ENCODE data around the gene ZCCHC18.

ZCCHC18 gene

GRCh38 chrX:104135677-104136076, 23.4 kb downstream of the ZCCHC18 start:
- H3K4me3 ChIP-seq (ENCODE audit: low read length) = no peak overlapping the region
- no peaks in the 10 kb centered on the region for H3K36me3 ChIP-seq (ENCODE audit: insufficient read depth, low read length)
- no peaks in the 10 kb centered on the region for H3K4me1 ChIP-seq (ENCODE audit: insufficient read depth, low read length)
- no peak overlapping the region for H3K9ac ChIP-seq (ENCODE audit: low read depth, low read length)
- no peaks in the 10 kb centered on the region for H3K9me3 ChIP-seq (ENCODE audit: insufficient read depth, low read depth, low read length)
- 86% methylated on average over 1 of the region's 1 CpG for WGBS
- no peak overlapping the region for H3K27ac ChIP-seq (ENCODE audit: low read depth, low read length)
- H3K27me3 ChIP-seq (ENCODE audit: insufficient read depth, low read length) = no peaks in the 10 kb centered on the region

GRCh38 chrX:104136241-104137019, 24.1 kb downstream of the ZCCHC18 start:
- H3K9ac ChIP-seq (ENCODE audit: low read depth, low read length) = no peak overlapping the region
- 22% methylated on average over 8 of the region's 10 CpGs for WGBS

GRCh38 chrX:104137496-104137895, 25.2 kb downstream of the ZCCHC18 start:
- H3K4me1 ChIP-seq (ENCODE audit: insufficient read depth, low read length) = no peaks in the 10 kb centered on the region
- WGBS = 95% methylated on average over 3 of the region's 3 CpGs
- no peaks in the 10 kb centered on the region for H3K36me3 ChIP-seq (ENCODE audit: insufficient read depth, low read length)
- no peaks in the 10 kb centered on the region for H3K9me3 ChIP-seq (ENCODE audit: insufficient read depth, low read depth, low read length)
- no peak overlapping the region for H3K4me3 ChIP-seq (ENCODE audit: low read length)
- no peaks in the 10 kb centered on the region for H3K27me3 ChIP-seq (ENCODE audit: insufficient read depth, low read length)
- H3K27ac ChIP-seq (ENCODE audit: low read depth, low read length) = no peak overlapping the region
- H3K9ac ChIP-seq (ENCODE audit: low read depth, low read length) = no peak overlapping the region

More at GRCh38 chrX:104136241-104137019, 24.1 kb downstream of the ZCCHC18 start:
- Histone ChIP-seq H3K9me3 (ENCODE audit: insufficient read depth, low read depth, low read length) (no peaks in the 10 kb centered on the region), H3K4me3 (ENCODE audit: low read length) (peak overlapping the region; percentile 42; the same call in 1 of the 2 replicates), H3K4me1 (ENCODE audit: insufficient read depth, low read length) (no peaks in the 10 kb centered on the region), H3K27ac (ENCODE audit: low read depth, low read length) (no peak overlapping the region), H3K36me3 (ENCODE audit: insufficient read depth, low read length) (no peaks in the 10 kb centered on the region), H3K27me3 (ENCODE audit: insufficient read depth, low read length) (no peaks in the 10 kb centered on the region)

GRCh38 chrX:104141087-104141760, 28.9 kb downstream of the ZCCHC18 start:
- Histone ChIP-seq H3K9ac (ENCODE audit: low read depth, low read length) (no peak overlapping the region), H3K4me3 (ENCODE audit: low read length) (no peak overlapping the region), H3K9me3 (ENCODE audit: insufficient read depth, low read depth, low read length) (no peaks in the 10 kb centered on the region), H3K27ac (ENCODE audit: low read depth, low read length) (no peak overlapping the region), H3K36me3 (ENCODE audit: insufficient read depth, low read length) (no peaks in the 10 kb centered on the region), H3K4me1 (ENCODE audit: insufficient read depth, low read length) (no peaks in the 10 kb centered on the region), H3K27me3 (ENCODE audit: insufficient read depth, low read length) (no peaks in the 10 kb centered on the region; the same call in 1 of the 2 replicates)
- 90% methylated on average over 8 of the region's 8 CpGs for WGBS

GRCh38 chrX:104151037-104151436, 38.7 kb downstream of the ZCCHC18 start:
- no peaks in the 10 kb centered on the region for H3K36me3 ChIP-seq (ENCODE audit: insufficient read depth, low read length)
- no peak overlapping the region for H3K4me3 ChIP-seq (ENCODE audit: low read length)
- no peaks in the 10 kb centered on the region for H3K27me3 ChIP-seq (ENCODE audit: insufficient read depth, low read length)
- H3K4me1 ChIP-seq (ENCODE audit: insufficient read depth, low read length) = no peaks in the 10 kb centered on the region
- no peak overlapping the region for H3K27ac ChIP-seq (ENCODE audit: low read depth, low read length)
- no peak overlapping the region for H3K9ac ChIP-seq (ENCODE audit: low read depth, low read length)
- WGBS = 49% methylated on average over 1 of the region's 1 CpG
- H3K9me3 ChIP-seq (ENCODE audit: insufficient read depth, low read depth, low read length) = no peaks in the 10 kb centered on the region

GRCh38 chrX:104156630-104157529, 44.6 kb downstream of the ZCCHC18 start, which contains the start of gene SLC25A53:
SLC25A53 (minus strand) TSS chrX:104157009; CDS start chrX:104105257, 51,752 bp downstream.
- H3K9me3 ChIP-seq (ENCODE audit: insufficient read depth, low read depth, low read length) = no peaks in the 10 kb centered on the region
- WGBS = under 1% methylated on average over 43 of the region's 44 CpGs

More at GRCh38 chrX:104156630-104157529, 44.6 kb downstream of the ZCCHC18 start, which contains the start of gene SLC25A53:
- Histone ChIP-seq H3K4me1 (ENCODE audit: insufficient read depth, low read length) (no peaks in the 10 kb centered on the region; the same call in 1 of the 2 replicates), H3K4me3 (ENCODE audit: low read length) (peak within 1 kb of the TSS; percentile 92), H3K27me3 (ENCODE audit: insufficient read depth, low read length) (no peaks in the 10 kb centered on the region), H3K27ac (ENCODE audit: low read depth, low read length) (peak within 1 kb of the TSS; percentile 82), H3K36me3 (ENCODE audit: insufficient read depth, low read length) (no peaks in the 10 kb centered on the region), H3K9ac (ENCODE audit: low read depth, low read length) (peak within 1 kb of the TSS; percentile 64)

Measured in HUES64 (cell line).